Upper lobe of left lung (tissue), 4 donors: ENCODE data around the gene GPALPP1.

Source experiments
- EP300 ChIP-seq, 4 donors: sonication (generic); formaldehyde crosslinking; IDR thresholded peaks; one replicate each; pipeline ENCODE4 v1.5.1; 2017; ENCODE audit warnings: antibody characterized with exemption in 4 of 4, control low read depth in 2 of 4
- TF ChIP-seq, protein P1 (sequence below), 6 experiments: fragments of 450-650 bp in 4 of 6; fragments of 200-600 bp in 2 of 6; sonication (generic) in 2 of 6; IDR thresholded peaks; one replicate each; pipeline ENCODE4 v1.5.1; 2016 to 2019; ENCODE audit warnings: antibody characterized with exemption in 6 of 6

DNA sequence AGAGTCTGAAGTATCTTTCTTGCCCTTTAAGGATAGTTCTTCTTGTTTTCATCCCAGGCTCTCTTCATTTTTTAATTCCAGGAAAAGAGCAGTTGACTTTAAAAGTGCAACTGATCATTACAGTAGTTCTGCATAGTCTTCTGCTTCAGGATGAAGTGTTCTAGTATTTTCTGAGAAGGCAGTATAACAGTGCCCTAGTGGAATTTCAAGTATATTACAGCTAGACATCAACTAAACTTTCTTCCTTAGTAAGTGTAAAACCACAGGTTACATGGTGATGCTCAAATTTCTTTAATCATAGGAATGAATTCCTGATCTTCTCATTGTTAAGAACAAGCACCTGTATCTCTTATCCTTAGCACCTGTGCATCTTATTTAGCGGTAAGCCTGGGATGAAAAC, 11.0 kb upstream of the GPALPP1 start:
- TF ChIP-seq, protein P1, sequence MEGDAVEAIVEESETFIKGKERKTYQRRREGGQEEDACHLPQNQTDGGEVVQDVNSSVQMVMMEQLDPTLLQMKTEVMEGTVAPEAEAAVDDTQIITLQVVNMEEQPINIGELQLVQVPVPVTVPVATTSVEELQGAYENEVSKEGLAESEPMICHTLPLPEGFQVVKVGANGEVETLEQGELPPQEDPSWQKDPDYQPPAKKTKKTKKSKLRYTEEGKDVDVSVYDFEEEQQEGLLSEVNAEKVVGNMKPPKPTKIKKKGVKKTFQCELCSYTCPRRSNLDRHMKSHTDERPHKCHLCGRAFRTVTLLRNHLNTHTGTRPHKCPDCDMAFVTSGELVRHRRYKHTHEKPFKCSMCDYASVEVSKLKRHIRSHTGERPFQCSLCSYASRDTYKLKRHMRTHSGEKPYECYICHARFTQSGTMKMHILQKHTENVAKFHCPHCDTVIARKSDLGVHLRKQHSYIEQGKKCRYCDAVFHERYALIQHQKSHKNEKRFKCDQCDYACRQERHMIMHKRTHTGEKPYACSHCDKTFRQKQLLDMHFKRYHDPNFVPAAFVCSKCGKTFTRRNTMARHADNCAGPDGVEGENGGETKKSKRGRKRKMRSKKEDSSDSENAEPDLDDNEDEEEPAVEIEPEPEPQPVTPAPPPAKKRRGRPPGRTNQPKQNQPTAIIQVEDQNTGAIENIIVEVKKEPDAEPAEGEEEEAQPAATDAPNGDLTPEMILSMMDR (IDR thresholded peaks at IDR 0.05), result peak in 1 of 6 experiments; percentile 14
- no peak for TF ChIP-seq EP300 (IDR thresholded peaks at IDR 0.05)
